Activated T-helper 1 cell treated with anti-CD3 and anti-CD28 coated beads, Interleukin-12 subunit alpha, Interleukin-12 subunit beta, Interleukin-2, Interleukin-4 antibody, amounts not matched to agents 30 ng/mL and 10 ng/mL and 1 ng/mL, durations not matched to agents 14 hours and 24 hours and 36 hours (primary cell): ENCODE results near the gene CD93. TPM values are rescaled to one million over a fixed set of nuclear protein-coding genes. Genes with fewer than 3 reads are reported as not detected.

Experiments
- DNase-seq: peaks from one replicate; pipeline ENCODE4 v3.0.0; 2021; ENCODE audit warnings: low spot score
- H3K27ac Mint-ChIP-seq: one replicate; pipeline ENCODE4 v1.8.0; 2021; ENCODE audit warnings: mild to moderate bottlenecking, mixed read lengths
- H3K27me3 Mint-ChIP-seq: one replicate; pipeline ENCODE4 v1.8.0; 2022; ENCODE audit warnings: mild to moderate bottlenecking, moderate library complexity, mixed read lengths; ENCODE audit not compliant: insufficient read depth
- H3K36me3 Mint-ChIP-seq: one replicate; pipeline ENCODE4 v1.8.0; 2021; ENCODE audit warnings: low read depth, mixed read lengths
- H3K4me1 Mint-ChIP-seq: one replicate; pipeline ENCODE4 v1.8.0; 2021; ENCODE audit warnings: low read depth, mixed read lengths
- H3K4me3 Mint-ChIP-seq: one replicate; pipeline ENCODE4 v1.8.0; 2021; ENCODE audit warnings: mild to moderate bottlenecking, moderate library complexity, mixed read lengths
- H3K9me3 Mint-ChIP-seq: one replicate; pipeline ENCODE4 v1.8.0; 2021; ENCODE audit warnings: mixed read lengths
- intact Hi-C: fragments of 100-400 bp; cut with micrococcal nuclease; formaldehyde crosslinking; loops from one replicate; pipeline ENCODE4 v1.15.1; 2024
- total RNA-seq: library from RNA; stranded (reverse); gene quantifications from 2 replicates; pipeline ENCODE4 v1.2.3, GENCODE V29; 2022

The CD93 gene
- total RNA-seq, 1 donor from 2014 or later = 1.2 TPM

GRCh38 chr20:23082846-23083552, 3.1 kb downstream of the CD93 start:
- intact Hi-C loops = no loop called here
- Mint-ChIP-seq H3K36me3 (no peaks in the 10 kb centered on the region), H3K4me1 (peaks cover 30% of the 10 kb centered on the region), H3K4me3 (no peak overlapping the region), H3K27me3 (peaks cover 14% of the 10 kb centered on the region), H3K9me3 (no peaks in the 10 kb centered on the region), H3K27ac (no peak overlapping the region)
- DNase-seq = no peak

GRCh38 chr20:23081263-23081819, 4.8 kb downstream of the CD93 start:
- Mint-ChIP-seq H3K4me3 (no peak overlapping the region), H3K27ac (no peak overlapping the region), H3K36me3 (no peaks in the 10 kb centered on the region), H3K4me1 (peaks cover 17% of the 10 kb centered on the region), H3K9me3 (no peaks in the 10 kb centered on the region), H3K27me3 (peaks cover 16% of the 10 kb centered on the region)
- intact Hi-C loops = no loop called here
- DNase-seq = no peak

GRCh38 chr20:23080521-23080920, 5.6 kb downstream of the CD93 start:
- intact Hi-C loops = no loop called here
- H3K27me3 Mint-ChIP-seq = peaks cover 16% of the 10 kb centered on the region

GRCh38 chr20:23079926-23080325, 6.2 kb downstream of the CD93 start:
- Mint-ChIP-seq H3K9me3 (no peaks in the 10 kb centered on the region), H3K36me3 (no peaks in the 10 kb centered on the region), H3K4me1 (peaks cover 14% of the 10 kb centered on the region), H3K27me3 (peaks cover 16% of the 10 kb centered on the region), H3K27ac (no peak overlapping the region), H3K4me3 (no peak overlapping the region)
- DNase-seq = no peak
- intact Hi-C loops = no loop called here

More at GRCh38 chr20:23080521-23080920, 5.6 kb downstream of the CD93 start:
- DNase-seq = no peak
- Mint-ChIP-seq H3K27ac (no peak overlapping the region), H3K9me3 (no peaks in the 10 kb centered on the region), H3K4me3 (no peak overlapping the region), H3K36me3 (no peaks in the 10 kb centered on the region), H3K4me1 (peaks cover 14% of the 10 kb centered on the region)

GRCh38 chr20:23079016-23079351, 7.1 kb downstream of the CD93 start:
- Mint-ChIP-seq H3K4me3 (no peak overlapping the region), H3K4me1 (peaks cover 14% of the 10 kb centered on the region), H3K36me3 (no peaks in the 10 kb centered on the region), H3K27ac (no peak overlapping the region), H3K9me3 (no peaks in the 10 kb centered on the region), H3K27me3 (peaks cover 19% of the 10 kb centered on the region)
- intact Hi-C loops = no loop called here
- DNase-seq = no peak

GRCh38 chr20:23078351-23079015, 7.6 kb downstream of the CD93 start:
- Mint-ChIP-seq H3K27ac (no peak overlapping the region), H3K36me3 (no peaks in the 10 kb centered on the region), H3K4me1 (peaks cover 13% of the 10 kb centered on the region), H3K27me3 (peaks cover 19% of the 10 kb centered on the region), H3K9me3 (no peaks in the 10 kb centered on the region), H3K4me3 (no peak overlapping the region)
- intact Hi-C loops = no loop called here
- DNase-seq = no peak

GRCh38 chr20:23077277-23077676, 8.8 kb downstream of the CD93 start:
- Mint-ChIP-seq H3K9me3 (no peaks in the 10 kb centered on the region), H3K4me1 (peaks cover 5% of the 10 kb centered on the region), H3K27ac (no peak overlapping the region), H3K36me3 (no peaks in the 10 kb centered on the region), H3K27me3 (peaks cover 20% of the 10 kb centered on the region), H3K4me3 (no peak overlapping the region)
- no peak for DNase-seq
- intact Hi-C loops = no loop called here

- no peak for DNase-seq
- no peak overlapping the region for H3K4me3 Mint-ChIP-seq
- H3K27ac Mint-ChIP-seq = no peak overlapping the region
- H3K4me1 Mint-ChIP-seq = no peaks in the 10 kb centered on the region
- no peaks in the 10 kb centered on the region for H3K36me3 Mint-ChIP-seq
- intact Hi-C loops = no loop called here
- no peaks in the 10 kb centered on the region for H3K9me3 Mint-ChIP-seq
- H3K27me3 Mint-ChIP-seq = peaks cover 12% of the 10 kb centered on the region
Measured at GRCh38 chr20:23074052-23074451, 12.1 kb downstream of the CD93 start.

GRCh38 chr20:23072892-23073586, 13.1 kb downstream of the CD93 start:
- Mint-ChIP-seq H3K9me3 (no peaks in the 10 kb centered on the region), H3K27ac (no peak overlapping the region), H3K27me3 (peaks cover 7% of the 10 kb centered on the region), H3K4me1 (no peaks in the 10 kb centered on the region), H3K36me3 (no peaks in the 10 kb centered on the region), H3K4me3 (no peak overlapping the region)
- DNase-seq = no peak
- intact Hi-C loops = no loop called here

- peaks cover 8% of the 10 kb centered on the region for H3K27me3 Mint-ChIP-seq
- no peak overlapping the region for H3K4me3 Mint-ChIP-seq
- intact Hi-C loops = no loop called here
- H3K4me1 Mint-ChIP-seq = no peaks in the 10 kb centered on the region
- DNase-seq = no peak
- no peak overlapping the region for H3K27ac Mint-ChIP-seq
- H3K9me3 Mint-ChIP-seq = no peaks in the 10 kb centered on the region
- H3K36me3 Mint-ChIP-seq = no peaks in the 10 kb centered on the region
Measured at GRCh38 chr20:23071996-23072395, 14.1 kb downstream of the CD93 start.

- H3K4me3 Mint-ChIP-seq = no peak overlapping the region
- intact Hi-C loops = no loop called here
- H3K36me3 Mint-ChIP-seq = no peaks in the 10 kb centered on the region
- no peaks in the 10 kb centered on the region for H3K4me1 Mint-ChIP-seq
- no peak overlapping the region for H3K27ac Mint-ChIP-seq
- H3K27me3 Mint-ChIP-seq = peaks cover 9% of the 10 kb centered on the region
- DNase-seq = no peak
- no peaks in the 10 kb centered on the region for H3K9me3 Mint-ChIP-seq
Measured at GRCh38 chr20:23071398-23071797, 14.7 kb downstream of the CD93 start.

- no peak overlapping the region for H3K27ac Mint-ChIP-seq
- H3K36me3 Mint-ChIP-seq = no peaks in the 10 kb centered on the region
- DNase-seq = no peak
- peaks cover 10% of the 10 kb centered on the region for H3K27me3 Mint-ChIP-seq
- no peak overlapping the region for H3K4me3 Mint-ChIP-seq
- intact Hi-C loops = no loop called here
- H3K4me1 Mint-ChIP-seq = no peaks in the 10 kb centered on the region
- H3K9me3 Mint-ChIP-seq = no peaks in the 10 kb centered on the region
Measured at GRCh38 chr20:23069108-23069507, 17.0 kb downstream of the CD93 start.

- Mint-ChIP-seq H3K4me1 (no peaks in the 10 kb centered on the region), H3K9me3 (no peaks in the 10 kb centered on the region), H3K27me3 (peaks cover 10% of the 10 kb centered on the region), H3K4me3 (no peak overlapping the region), H3K27ac (no peak overlapping the region), H3K36me3 (no peaks in the 10 kb centered on the region)
- intact Hi-C loops = no loop called here
- DNase-seq = no peak
Measured at GRCh38 chr20:23068283-23068682, 17.8 kb downstream of the CD93 start.
